ENCODE data around the gene CAMK1D. TPM values are rescaled to one million over a fixed set of nuclear protein-coding genes. Genes with fewer than 3 reads are reported as not detected.

CAMK1D gene
- total RNA-seq, 1 donor from 2014 or later, result 7.6 TPM

- Mint-ChIP-seq H3K27ac (no peak overlapping the region), H3K36me3 (no peaks in the 10 kb centered on the region), H3K4me1 (peaks cover 27% of the 10 kb centered on the region), H3K27me3 (ENCODE audit: low read depth) (peaks cover 14% of the 10 kb centered on the region), H3K9me3 (no peaks in the 10 kb centered on the region), H3K4me3 (no peak overlapping the region)
- DNase-seq (ENCODE audit: low spot score in 2 of 2, unreplicated experiment in 2 of 2), result peak in 1 of 2 experiments; percentile 29
- no peak for TF ChIP-seq CTCF (IDR thresholded peaks at IDR 0.05; ENCODE audit: unreplicated experiment)
Measured at GRCh38 chr10:12504176-12504575, 154.8 kb downstream of the CAMK1D start.

- Mint-ChIP-seq H3K9me3 (no peaks in the 10 kb centered on the region), H3K4me1 (peaks cover 22% of the 10 kb centered on the region), H3K4me3 (no peak overlapping the region), H3K27me3 (ENCODE audit: low read depth) (peaks cover 14% of the 10 kb centered on the region), H3K27ac (no peak overlapping the region), H3K36me3 (no peaks in the 10 kb centered on the region)
- TF ChIP-seq CTCF (IDR thresholded peaks at IDR 0.05; ENCODE audit: unreplicated experiment), result no peak
- peak in 1 of 2 experiments; percentile 14 for DNase-seq (ENCODE audit: low spot score in 2 of 2, unreplicated experiment in 2 of 2)
Measured at GRCh38 chr10:12504628-12505027, 155.3 kb downstream of the CAMK1D start.

GRCh38 chr10:12505683-12506082 is 156.3 kb downstream of the CAMK1D start:
- H3K27ac Mint-ChIP-seq, result no peak overlapping the region
- peaks cover 14% of the 10 kb centered on the region for H3K27me3 Mint-ChIP-seq (ENCODE audit: low read depth)
- no peak overlapping the region for H3K4me3 Mint-ChIP-seq
- H3K4me1 Mint-ChIP-seq, result peaks cover 22% of the 10 kb centered on the region
- TF ChIP-seq CTCF (IDR thresholded peaks at IDR 0.05; ENCODE audit: unreplicated experiment), result no peak
- no peaks in the 10 kb centered on the region for H3K36me3 Mint-ChIP-seq
- no peak for DNase-seq (ENCODE audit: low spot score in 2 of 2, unreplicated experiment in 2 of 2)
- H3K9me3 Mint-ChIP-seq, result no peaks in the 10 kb centered on the region

- peaks cover 14% of the 10 kb centered on the region for H3K27me3 Mint-ChIP-seq (ENCODE audit: low read depth)
- H3K36me3 Mint-ChIP-seq, result no peaks in the 10 kb centered on the region
- peaks cover 9% of the 10 kb centered on the region for H3K4me1 Mint-ChIP-seq
- no peaks in the 10 kb centered on the region for H3K9me3 Mint-ChIP-seq
- peak in 1 of 2 experiments; percentile 20 for DNase-seq (ENCODE audit: low spot score in 2 of 2, unreplicated experiment in 2 of 2)
- no peak overlapping the region for H3K27ac Mint-ChIP-seq
- H3K4me3 Mint-ChIP-seq, result no peak overlapping the region
- no peak for TF ChIP-seq CTCF (IDR thresholded peaks at IDR 0.05; ENCODE audit: unreplicated experiment)
Measured at GRCh38 chr10:12507165-12507850, 158.0 kb downstream of the CAMK1D start.

- Mint-ChIP-seq H3K4me3 (no peak overlapping the region), H3K4me1 (peaks cover 4% of the 10 kb centered on the region), H3K27me3 (ENCODE audit: low read depth) (peaks cover 14% of the 10 kb centered on the region), H3K27ac (no peak overlapping the region), H3K36me3 (no peaks in the 10 kb centered on the region), H3K9me3 (no peaks in the 10 kb centered on the region)
- TF ChIP-seq CTCF (IDR thresholded peaks at IDR 0.05; ENCODE audit: unreplicated experiment), result no peak
- DNase-seq (ENCODE audit: low spot score in 2 of 2, unreplicated experiment in 2 of 2), result peak in 1 of 2 experiments; percentile 32
Measured at GRCh38 chr10:12508165-12508564, 158.8 kb downstream of the CAMK1D start.

Measured in mesothelial cell of epicardium (in vitro differentiated cells).